GM21526 (cell line): ENCODE data around the gene RPL39L.
"Not testable (repeated sequence)": the region's sequence is repeated elsewhere in the genome, so short reads cannot be mapped to it uniquely, and the experiment has no call there.

Experiments
- ATAC-seq: cut with Tn5 transposase; IDR thresholded peaks from one replicate; pipeline ENCODE4 v1.9.1; 2021; ENCODE audit warnings: moderate library complexity; ENCODE audit not compliant: unreplicated experiment, low FRiP score

RPL39L gene

DNA sequence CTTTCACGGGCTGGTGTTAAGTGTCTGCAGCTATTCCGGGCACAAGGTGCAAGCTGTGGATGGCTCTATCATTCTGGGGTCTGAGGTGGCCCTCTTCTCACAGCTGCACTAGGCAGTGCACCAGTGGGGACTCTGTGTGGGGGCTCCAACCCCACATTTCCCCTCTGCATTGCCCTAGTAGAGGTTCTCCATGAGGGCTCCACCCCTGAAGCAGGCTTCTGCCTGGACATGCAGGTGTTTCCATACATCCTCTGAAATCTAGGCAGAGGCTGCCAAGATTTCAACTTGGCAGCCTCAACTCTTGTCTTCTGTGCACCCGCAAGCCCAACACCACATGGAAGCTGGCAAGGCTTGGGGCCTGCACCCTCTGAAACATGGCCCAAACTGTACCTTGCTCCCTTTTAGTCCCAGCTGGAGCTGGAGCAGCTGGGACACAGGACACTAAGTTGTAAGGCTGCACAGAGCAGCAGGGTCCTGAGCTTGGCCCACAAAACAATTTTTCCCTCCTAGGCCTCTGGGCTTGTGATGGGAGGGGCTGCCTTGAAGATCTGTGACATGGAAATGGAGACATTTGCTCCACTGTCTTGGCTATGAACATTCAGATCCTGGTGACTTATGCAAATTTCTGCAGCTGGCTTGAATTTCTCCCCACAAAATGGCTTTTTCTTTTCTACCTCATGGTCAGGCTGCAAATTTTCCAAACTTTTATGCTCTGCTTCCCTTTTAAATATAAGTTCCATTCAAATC, 6.0 kb upstream of the RPL39L start:
- ATAC-seq = no peak

DNA sequence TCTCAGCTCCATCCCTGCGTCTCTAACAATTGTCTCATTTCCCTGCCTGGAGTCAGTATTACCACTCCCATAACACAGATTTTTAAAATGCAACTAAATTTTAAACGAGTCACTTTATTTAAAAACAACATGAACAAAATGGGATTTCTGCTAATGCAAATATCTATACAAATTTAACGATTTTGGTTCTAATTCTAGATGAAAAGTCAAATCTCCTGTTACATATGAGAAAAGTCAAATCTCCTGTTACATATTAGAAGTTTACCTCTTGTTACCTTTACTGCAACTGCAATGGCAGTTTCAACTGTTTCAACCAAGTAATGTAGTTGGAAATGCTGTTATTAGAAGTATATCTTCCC, 578 bp upstream of the RPL39L start:
- ATAC-seq = no peak

DNA sequence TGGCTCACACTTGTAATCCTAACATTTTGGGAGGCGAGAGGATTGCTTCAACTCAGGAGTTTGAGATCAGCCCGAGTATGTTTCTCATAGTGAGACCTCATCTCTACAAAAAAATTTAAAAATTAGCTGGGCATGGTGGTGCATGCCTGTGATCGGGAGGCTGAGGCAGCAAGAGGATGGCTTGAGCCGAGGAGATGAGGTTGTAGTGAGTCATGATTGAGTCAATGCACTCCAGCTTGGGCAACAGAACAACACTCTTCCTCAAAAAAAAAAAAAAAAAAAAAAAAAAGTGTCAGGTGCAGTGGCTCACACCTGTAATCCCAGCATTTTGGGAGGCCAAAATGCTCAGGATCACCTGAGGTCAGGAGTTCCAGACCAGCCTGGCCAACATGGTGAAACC, 2.4 kb downstream of the RPL39L start:
- no peak for ATAC-seq

DNA sequence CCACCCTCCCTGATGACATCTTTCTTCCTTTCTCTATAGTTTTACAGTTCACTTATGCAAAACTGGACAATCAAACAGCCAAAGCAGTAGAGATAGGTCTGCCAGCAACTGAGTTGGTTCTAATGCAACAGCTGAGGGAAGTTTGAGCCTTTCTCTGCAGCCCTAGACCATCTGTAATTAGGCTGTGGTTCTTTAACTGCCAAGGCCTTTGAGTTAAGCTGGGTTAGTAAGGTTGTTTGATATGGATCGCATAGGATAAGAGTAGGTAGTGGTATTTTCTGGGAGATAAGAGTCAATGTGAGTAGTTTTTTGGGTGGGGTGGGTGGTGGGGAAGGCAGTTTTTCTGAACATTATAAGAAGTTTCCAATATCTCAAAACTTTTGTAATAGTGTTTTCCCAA, 3.0 kb downstream of the RPL39L start:
- no peak for ATAC-seq

DNA sequence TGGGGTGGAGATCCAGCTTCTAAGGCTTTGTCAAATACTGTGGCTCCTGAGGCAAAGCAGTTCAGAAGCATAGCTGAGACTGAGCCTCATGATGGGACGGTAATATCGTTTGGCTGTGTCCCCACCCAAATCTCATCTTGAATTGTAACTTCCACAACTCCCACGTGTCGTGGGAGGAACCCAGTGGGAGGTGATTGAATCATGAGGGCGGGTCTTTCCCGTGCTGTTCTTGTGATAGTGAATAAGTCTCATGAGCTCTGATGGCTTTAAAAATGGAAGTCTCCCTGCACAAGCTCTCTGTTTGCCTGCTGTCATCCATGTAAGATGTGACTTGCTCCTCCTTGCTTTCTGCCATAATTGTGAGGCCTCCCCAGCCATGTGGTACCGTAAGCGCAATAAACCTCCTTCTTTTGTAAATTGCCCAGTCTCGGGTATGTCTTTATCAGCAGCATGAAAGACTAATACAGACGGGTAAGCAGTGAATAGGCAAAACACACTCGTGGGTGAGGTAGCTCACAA, 4.1 kb downstream of the RPL39L start:
- not testable (repeated sequence) for ATAC-seq

DNA sequence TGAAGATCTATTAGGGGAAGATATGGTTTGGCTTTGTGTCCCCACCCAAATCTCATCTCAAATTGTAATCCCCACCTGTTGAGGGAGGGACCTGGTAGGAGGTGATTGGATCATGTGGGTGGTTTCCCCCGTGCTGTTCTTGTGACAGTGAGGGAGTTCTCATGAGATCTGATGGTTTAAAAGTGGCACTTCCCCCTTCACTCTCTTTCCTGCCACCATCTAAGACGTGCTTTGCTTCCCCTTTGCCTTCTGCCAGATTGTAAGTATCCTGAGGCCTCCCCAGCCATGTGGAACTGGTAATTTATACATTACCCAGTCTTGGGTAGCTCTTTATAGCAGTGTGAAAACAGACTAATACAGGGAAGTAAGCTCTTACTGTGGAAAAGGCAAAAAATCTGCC, 6.1 kb downstream of the RPL39L start:
- not testable (repeated sequence) for ATAC-seq

DNA sequence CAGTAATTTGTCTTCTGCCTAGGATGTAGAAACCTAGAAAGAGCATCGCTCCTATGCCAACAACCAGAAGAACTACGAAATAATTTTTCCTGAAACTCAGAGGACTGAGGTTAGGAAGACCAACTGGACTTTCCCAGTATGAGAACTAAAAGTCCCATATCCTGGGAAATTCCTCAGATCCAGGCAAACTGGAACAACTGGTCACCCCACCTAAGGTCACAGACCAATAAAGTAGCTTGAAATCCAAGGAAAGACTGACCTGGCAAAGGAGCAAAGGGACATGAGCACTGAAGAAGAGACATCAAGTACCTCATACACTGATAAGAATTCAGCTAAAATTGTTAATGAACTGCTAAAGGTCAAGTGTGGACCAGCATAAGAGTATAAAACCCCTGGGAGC, 6.6 kb downstream of the RPL39L start:
- no peak for ATAC-seq

DNA sequence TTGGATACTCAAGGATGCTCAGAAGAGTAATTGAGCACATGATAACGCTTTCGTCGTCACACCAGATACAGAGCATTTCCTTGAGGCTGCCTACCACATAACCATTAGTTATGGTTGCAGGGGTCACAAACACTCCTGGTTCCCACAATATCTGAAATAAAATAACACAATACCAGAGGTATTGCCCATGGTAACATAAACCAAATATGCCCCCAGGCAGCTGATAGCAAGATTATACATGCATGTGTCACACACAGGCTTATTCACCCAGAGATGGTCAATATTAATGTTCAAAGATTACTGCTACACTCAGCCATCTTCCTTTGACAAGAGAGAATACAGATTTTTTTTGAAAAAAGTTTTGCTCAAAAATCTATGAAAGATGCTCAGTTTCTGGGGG, 7.3 kb downstream of the RPL39L start:
- no peak for ATAC-seq

DNA sequence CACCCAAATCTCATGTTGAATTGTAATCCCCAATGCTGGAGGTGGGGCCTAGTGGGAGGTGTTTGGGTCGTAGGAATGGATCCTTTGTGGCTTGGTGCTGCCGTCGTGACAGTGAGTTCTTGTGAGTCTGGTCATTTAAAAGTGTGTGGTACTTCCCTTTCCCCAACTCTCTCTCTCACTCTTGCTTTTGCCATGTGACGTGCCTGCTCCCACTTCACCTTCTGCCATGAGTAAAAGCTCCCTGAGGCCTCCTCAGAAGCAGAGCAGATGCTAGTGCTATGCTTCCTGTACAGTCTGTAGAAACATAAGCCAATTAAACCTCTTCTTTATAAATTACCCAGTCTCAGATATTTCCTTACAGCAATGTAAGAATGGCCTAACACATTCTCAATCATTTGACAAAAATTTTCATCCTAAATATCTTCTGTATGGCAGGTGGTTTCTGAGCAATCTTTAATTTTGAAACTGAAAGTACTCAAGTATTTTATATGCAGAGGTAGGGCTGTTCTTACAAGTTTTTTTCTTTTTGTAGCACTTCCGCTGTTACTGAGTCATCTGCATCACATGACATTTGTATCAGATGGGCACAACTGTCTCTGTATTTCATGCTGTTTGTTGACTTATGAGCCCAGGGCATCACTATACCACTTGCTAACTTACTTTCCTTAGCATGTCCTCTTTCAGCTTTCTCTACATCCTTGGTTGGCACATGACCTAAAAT, 8.8 kb downstream of the RPL39L start:
- ATAC-seq = peak; percentile 68

DNA sequence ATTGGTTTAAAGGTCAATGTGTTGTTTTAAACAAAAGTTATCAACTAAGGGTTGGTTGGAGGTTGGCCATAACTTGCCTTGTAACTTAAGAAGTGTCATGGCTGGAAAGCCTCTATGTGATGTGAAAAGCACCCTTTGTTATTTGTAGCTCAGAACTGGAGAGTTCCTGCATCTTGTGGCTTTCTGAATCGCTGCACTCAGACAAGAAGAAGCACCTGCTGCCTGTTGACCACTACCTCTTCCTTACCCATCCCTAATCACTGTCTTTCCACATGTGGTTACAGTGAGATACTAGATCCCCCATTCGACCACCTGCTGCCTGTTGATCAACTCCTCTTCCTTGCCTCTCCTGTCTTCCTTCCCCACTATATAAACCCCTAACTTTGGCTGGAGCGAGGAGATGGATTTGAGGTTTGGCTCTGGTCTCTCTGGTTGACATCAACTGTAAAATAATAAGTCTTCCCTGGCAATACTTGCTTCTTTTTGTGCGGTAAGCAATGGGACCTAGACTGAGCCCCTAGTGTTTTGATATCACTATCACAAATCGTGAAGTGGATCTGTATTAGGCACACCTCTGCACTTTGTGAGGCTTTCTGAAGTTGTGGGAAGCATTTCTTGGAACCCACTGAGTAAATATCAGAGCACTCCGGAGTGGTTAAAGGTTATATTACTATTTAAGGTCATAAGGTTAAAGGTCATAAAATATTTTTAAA, 13.8 kb downstream of the RPL39L start:
- peak; percentile 70 for ATAC-seq

DNA sequence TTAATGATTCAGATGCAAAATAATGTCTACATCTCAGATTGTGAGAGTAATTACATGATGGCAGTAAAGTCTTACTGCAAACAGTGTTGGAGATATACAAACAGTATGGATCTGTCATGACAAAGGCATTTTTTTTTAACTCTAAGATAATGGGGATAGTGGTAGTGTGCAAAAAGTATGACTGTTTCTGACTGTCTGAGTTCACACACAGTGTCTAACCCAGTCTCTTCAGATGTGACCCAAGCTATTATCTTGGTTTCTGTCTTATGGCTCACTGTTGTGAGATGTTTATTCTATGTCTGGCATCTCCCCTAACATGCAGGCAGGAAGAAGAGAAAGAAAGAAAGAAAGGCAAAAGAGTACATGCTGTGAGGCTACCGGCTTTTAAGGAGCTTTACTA, 17.0 kb downstream of the RPL39L start:
- no peak for ATAC-seq

DNA sequence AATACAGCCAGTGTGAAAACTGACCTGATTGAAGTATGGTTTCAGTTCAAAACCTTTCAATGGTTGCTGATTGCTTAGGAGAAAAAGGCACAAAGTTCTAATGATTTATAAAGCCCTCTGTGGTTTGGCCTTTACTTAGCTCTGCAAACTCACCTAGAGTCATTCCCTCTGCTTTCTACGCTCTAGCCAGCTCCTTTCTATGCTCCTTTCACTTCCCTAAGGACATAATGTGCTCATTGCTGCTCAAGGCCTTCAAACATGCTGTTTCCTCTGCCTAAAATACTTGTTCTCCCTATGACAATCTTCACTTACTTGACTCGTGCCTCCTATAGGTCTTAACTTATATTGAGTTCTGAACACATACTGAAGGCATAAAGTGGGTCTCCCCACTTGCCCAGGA, 19.0 kb downstream of the RPL39L start:
- ATAC-seq = no peak

DNA sequence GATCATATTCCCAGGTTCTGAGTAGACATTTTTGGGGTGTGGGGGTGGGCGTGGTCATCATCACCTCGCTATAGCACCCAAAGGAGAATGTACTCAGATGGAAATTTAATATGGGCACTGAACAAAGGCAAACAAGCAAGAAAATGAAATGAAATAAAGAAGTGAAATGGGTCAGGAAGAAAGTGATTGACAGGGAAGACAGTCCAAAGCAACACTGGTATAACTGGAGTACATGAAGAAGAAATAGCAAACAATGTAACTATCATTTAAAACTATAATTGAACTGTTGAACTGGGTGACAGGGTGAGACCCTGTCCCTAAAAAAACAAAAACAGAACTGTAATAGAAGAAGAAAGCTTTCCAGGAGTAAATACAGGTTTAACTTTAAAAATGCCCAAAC, 24.8 kb downstream of the RPL39L start:
- no peak for ATAC-seq

DNA sequence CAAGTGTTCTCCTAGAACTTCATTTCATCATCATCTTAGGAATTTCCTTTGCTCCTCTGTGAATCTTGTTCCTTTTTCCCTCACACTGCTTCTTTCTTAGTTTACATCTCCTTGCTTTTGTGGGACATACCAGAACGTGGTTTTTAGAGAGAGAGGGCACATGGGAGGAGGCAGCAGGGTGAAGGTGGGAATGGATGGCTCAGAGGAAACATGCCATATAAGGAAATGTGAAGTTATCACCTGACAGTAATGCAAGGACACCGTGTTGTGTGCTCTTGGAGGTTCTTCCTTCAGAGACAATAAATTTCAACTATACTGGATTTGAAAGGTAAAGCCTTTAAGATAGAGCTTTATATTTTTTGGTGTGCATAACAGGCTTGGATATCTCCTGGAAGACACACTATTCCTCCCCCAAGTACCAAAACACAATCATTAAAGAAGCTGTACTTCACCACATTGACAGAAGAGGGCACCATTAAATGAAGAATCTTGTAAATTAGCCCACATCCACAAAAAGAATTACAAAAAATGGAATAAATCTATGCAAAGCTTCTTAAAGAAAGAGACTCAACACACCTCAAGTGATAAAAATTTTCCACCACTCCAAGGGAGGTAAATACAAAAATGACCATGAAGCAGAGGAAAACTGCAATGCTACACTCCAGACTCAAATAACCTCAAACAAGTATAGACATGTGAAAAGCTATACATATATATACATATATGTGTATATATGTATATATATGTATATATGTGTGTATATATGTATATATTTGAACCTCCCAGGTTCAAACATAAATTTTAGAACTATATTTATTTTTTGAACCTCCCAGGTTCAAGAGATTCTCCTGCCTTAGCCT, 26.1 kb downstream of the RPL39L start:
- ATAC-seq = no peak

DNA sequence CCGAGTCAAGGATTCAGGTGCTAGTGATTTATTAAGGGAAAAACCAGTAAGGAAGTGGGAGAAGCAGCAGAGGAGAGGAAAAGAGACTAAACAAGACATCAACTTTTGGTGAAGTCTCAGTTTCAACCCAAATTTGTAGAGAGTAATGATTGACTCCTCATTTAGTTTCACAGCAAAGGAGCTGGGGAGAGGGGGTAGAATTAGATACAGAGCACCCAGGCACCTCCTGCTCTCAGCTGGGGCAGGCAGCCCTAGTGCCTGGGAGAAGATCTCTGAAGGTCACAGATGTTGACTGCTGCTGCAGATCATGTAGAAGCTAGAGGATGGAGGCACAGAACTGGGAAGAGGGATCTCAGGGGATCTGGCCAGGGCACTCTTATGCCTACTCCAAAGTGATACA, 29.1 kb downstream of the RPL39L start:
- ATAC-seq = no peak

DNA sequence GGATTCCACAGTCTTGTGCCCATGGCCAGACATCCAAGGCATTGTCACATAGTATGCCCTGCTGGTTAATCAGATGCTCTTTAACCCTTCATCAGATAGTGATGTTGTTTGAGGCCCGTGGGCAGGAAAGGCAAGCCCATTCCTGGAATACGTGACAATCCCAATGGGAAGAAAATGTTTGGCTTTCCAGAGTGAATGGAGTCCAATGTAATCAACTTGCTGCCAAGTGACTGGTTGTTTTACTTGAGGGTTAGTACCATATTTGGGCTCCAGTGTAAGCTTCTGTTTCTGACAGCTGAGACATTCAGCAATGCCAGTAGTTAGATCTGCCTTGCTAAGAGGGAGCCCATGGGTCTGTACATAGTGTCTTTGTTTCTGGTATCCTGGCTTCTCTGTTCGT, 31.3 kb downstream of the RPL39L start:
- ATAC-seq = no peak

DNA sequence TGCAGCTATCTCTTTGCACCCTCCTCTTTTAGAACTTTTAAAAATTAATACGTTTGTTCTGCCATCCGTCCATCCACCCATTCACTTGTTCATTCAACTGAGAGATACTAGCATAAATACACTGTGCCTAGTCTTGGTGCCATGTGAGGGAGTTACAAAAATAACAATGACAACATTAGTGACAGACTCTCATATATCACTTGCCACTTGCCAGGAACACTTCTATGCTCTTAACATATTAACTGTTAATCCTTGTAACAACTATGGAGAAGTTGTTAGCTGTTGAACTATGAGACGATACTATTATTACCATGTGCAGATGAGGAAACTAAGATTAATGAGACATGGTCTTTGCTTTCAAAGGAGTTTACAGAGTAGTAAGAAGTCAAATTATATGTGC, 33.6 kb downstream of the RPL39L start:
- no peak for ATAC-seq

DNA sequence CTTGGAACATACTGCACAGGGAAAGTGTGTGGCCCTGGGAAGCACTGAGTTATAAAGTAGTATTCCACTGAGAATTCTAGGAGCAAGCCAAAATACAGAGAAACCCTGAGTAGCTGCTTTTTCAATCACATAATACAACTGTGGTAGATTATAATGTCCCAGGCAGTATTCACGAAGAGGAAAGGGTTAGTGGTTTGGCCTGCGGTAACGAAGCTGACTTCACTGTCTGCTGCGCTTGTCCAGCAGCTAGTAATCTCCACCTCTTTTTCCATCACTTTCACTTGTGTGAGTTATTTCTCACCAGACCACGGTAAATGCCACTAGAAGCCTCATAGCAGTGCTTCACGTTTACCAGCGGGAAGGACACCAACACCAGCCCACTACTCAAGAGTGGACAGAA, 34.4 kb downstream of the RPL39L start:
- ATAC-seq = no peak

DNA sequence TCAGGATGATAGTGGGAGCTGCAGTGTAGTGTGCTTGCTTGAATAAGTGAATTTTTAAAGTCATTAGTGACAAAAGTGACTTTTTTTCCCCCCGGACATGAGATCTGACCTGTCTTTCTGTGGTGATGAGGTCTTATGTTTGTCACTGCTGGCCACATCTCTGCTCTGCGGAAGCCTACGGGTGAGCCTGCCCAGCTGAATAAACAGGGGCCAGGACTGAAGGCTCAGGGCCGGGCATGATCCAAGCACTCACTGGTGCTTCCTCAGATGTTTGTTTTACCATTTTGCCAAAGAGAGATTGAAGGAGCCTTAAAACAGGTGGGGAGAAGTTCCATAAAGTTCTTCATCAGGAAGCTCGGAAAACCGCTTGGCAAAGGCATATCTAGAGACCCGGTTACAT, 35.0 kb downstream of the RPL39L start:
- ATAC-seq = no peak

DNA sequence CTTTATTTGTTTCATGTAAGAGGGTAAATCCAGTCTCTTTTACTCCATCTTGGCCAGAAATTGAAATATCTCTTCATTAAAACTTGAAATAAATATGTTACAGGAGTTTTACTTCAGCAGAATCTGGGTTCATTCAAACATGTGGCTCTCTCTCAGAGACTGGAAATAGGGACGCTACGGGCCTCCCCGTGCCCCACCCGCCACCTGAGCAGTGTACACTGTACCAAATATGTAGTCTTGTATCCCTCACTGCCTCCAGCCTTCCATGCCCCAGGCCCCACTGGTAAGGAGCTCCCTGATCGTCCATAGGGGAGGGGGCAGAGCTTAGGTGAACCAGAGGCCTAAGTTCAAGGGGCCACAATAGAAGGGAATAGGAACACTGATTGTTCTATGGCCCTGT, 36.0 kb downstream of the RPL39L start:
- ATAC-seq = no peak
